Fibroblast of the aortic adventitia (primary cell): ENCODE results near the gene TMEM17. TPM values are rescaled to one million over a fixed set of nuclear protein-coding genes. Genes with fewer than 3 reads are reported as not detected.
A peak's percentile ranks its signal among the peaks of the same experiment; 100 is the strongest.

Experiments
- DNase-seq: peaks from one replicate; pipeline ENCODE4 v3.0.0-alpha.2; 2010; ENCODE audit warnings: low read depth
- H3K4me3 ChIP-seq: 2 replicates; pipeline ENCODE4 v1.5.1; 2011; ENCODE audit warnings: low read depth, mild to moderate bottlenecking, control low read depth, low read length, moderate library complexity
- CTCF ChIP-seq: IDR thresholded peaks from 2 replicates; pipeline ENCODE4 v1.5.1; 2011; ENCODE audit warnings: mild to moderate bottlenecking, low read length, control low read depth, inconsistent platforms; ENCODE audit not compliant: insufficient read depth
- total RNA-seq: library from RNA; depleted of rRNA; stranded (reverse); fragments of >200 nt; gene quantifications from 2 replicates; pipeline ENCODE4 v1.2.3, GENCODE V29; 2012; ENCODE audit warnings: low replicate concordance

Gene TMEM17
- total RNA-seq, 1 donor = 4.4 TPM

DNA sequence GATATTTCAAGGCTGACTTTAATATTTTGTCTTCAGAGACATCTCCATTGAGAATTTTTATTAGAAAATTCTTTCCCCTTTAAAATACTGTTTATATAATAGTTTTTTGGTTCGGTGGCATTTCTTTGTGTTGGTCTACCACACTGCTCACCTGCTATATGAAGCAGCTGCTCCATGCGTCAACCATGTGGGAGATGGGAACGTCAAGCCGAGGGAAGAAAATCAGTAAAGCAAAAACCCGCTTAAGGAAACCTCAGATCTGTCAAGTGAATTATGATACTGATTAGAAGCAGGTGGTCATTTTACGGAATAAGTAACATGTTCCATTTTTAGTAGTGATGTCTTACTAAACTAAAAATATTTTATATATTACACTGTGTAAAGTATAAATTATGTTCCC is 5.6 kb upstream of the TMEM17 start:
- TF ChIP-seq CTCF = no peak
- no peak overlapping the region for H3K4me3 ChIP-seq
- no peak for DNase-seq

GRCh38 chr2:62506421-62506750 is 391 bp upstream of the TMEM17 start:
- H3K4me3 ChIP-seq = peak overlapping the region; percentile 73
- DNase-seq = no peak
- no peak for TF ChIP-seq CTCF

DNA sequence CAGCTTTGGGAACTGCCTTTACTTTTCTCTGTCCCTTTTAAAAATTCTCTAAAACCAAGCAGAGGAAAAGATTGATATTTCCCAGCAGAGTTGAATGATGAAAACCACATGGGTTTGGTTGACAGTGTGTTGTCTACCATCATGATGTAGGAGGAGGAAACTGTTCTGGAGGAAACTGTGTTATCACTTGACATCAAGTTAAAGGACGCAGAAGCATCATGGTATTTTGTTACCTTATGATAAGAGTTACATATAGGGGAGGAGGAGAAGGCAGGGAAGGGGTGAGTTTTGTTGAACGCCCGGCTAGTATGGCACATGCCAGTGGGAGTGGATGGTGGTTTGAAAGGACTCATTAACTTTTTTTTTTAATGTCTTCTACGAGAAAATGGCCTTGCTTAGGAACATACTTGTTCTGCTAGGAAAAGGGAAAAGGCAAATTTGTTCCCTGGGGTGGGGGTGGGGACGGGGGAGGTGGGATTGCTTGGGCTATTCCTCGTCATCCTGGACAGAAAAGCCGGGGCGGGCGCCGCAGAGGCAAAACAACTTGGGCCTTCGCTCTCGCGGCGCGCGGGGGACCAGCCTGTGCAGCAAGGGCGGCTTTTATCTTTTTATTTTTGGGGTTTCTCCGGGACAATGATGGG is 766 bp downstream of the TMEM17 start:
- TF ChIP-seq CTCF = no peak

GRCh38 chr2:62504657-62505056 is 1.3 kb downstream of the TMEM17 start:
- DNase-seq = no peak
- TF ChIP-seq CTCF = no peak
- H3K4me3 ChIP-seq = no peak overlapping the region

More for the DNA sequence above, 766 bp downstream of the TMEM17 start:
- no peak for DNase-seq
- peak overlapping the region; percentile 73 for H3K4me3 ChIP-seq

GRCh38 chr2:62501794-62502500 is 4.0 kb downstream of the TMEM17 start:
- H3K4me3 ChIP-seq = no peak overlapping the region
- TF ChIP-seq CTCF = no peak
- DNase-seq = peak; percentile 71

DNA sequence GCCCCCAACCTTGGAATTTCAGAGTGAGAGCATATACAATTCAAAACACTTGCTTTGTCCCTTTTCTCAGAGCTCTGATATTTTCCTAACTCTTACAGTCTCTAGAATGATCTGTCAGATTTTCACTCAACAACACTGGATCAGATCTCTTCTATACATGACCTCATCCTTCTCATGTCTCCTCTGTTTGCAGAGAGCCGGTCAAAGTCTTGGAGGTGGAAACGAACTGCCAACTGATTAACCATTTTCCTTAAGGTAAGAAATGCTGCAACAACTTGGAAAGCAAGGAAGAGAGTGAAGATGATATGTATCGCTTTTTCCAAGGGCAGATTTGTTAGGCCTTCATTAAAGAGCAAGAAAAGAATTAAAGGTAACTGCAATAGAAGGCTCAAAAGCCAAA is 4.9 kb downstream of the TMEM17 start:
- DNase-seq = no peak
- no peak overlapping the region for H3K4me3 ChIP-seq
- no peak for TF ChIP-seq CTCF
